Ectodermal cell (in vitro differentiated cells): ENCODE results near the gene TIMP2.
"Not testable (repeated sequence)": the region's sequence is repeated elsewhere in the genome, so short reads cannot be mapped to it uniquely, and the experiment has no call there.

Source experiments
- H3K27ac ChIP-seq: 2 replicates; pipeline ENCODE4 v1.7.0; 2013; ENCODE audit warnings: mild to moderate bottlenecking, low read depth, low read length; ENCODE audit not compliant: insufficient read depth, poor library complexity, severe bottlenecking
- H3K27me3 ChIP-seq: 2 replicates; pipeline ENCODE4 v1.7.0; 2013; ENCODE audit warnings: mild to moderate bottlenecking, low read length; ENCODE audit not compliant: insufficient read depth, control insufficient read depth, poor library complexity, severe bottlenecking
- H3K36me3 ChIP-seq: one replicate; pipeline ENCODE4 v1.7.0; 2013; ENCODE audit warnings: low read length; ENCODE audit not compliant: control insufficient read depth, insufficient read depth
- H3K4me1 ChIP-seq: one replicate; pipeline ENCODE4 v1.7.0; 2013; ENCODE audit warnings: low read length; ENCODE audit not compliant: control insufficient read depth, insufficient read depth
- H3K4me3 ChIP-seq: 2 replicates; pipeline ENCODE4 v1.7.0; 2013; ENCODE audit warnings: low read depth, low read length, control low read depth; ENCODE audit not compliant: insufficient read depth
- H3K9me3 ChIP-seq: 2 replicates; pipeline ENCODE4 v1.7.0; 2013; ENCODE audit warnings: mild to moderate bottlenecking, low read length, moderate library complexity; ENCODE audit not compliant: control insufficient read depth
- WGBS, 2 experiments: methylation state at CpG; one replicate each; pipeline ENCODE4 v1.1.7; 2013; ENCODE audit warnings: missing lambda C conversion rate in 2 of 2; 5-methylcytosine and 5-hydroxymethylcytosine counted together

The TIMP2 gene

DNA sequence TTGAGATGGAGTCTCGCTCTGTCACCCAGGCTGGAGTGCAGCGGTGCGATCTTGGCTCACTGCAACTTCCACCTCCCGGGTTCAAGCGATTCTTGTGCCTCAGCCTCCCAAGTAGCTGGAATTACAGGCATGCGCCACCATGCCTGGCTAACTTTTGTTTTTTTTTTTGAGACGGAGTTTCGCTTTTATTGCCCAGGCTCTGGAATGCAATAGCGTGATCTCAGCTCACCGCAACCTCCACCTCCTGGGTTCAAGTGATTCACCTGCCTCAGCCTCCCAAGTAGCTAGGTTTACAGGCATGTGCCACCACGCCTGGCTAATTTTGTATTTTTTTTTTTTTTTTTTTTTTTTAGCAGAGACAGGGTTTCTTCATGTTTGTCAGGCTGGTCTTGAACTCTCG, 20.3 kb upstream of the TIMP2 start:
- H3K4me1 ChIP-seq, H3K36me3 ChIP-seq, H3K9me3 ChIP-seq, H3K27ac ChIP-seq, H3K4me3 ChIP-seq, H3K27me3 ChIP-seq: not testable (repeated sequence)
- 90 to 94% methylated on average over 12 of the region's 12 CpGs for WGBS, 2 experiments

DNA sequence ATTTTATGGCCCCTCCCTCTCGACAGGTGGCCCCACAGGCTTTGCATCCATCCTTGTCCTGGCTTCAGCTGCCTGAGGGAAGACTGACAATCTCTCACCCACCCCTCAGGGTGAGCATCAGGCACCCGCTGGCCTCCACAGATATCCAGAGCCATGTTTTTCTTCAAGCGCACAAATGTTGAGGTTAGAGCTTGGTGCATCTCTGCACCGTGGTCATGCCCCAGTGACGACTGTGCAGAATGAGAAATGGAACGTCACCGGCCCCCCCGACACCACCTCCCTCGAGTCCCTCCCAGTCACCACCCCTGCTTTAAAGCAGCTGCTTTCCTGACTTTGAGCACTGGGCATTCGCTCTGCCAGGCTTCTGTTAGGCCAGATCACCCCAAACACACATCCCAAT, 19.8 kb upstream of the TIMP2 start:
- H3K36me3 ChIP-seq: no peaks in the 10 kb centered on the region
- H3K27ac ChIP-seq: no peak overlapping the region
- no peak overlapping the region for H3K4me3 ChIP-seq
- WGBS, 2 experiments: 90 to 92% methylated on average over 10 of the region's 10 CpGs
- H3K4me1 ChIP-seq: no peaks in the 10 kb centered on the region
- no peaks in the 10 kb centered on the region for H3K9me3 ChIP-seq
- H3K27me3 ChIP-seq: no peaks in the 10 kb centered on the region

DNA sequence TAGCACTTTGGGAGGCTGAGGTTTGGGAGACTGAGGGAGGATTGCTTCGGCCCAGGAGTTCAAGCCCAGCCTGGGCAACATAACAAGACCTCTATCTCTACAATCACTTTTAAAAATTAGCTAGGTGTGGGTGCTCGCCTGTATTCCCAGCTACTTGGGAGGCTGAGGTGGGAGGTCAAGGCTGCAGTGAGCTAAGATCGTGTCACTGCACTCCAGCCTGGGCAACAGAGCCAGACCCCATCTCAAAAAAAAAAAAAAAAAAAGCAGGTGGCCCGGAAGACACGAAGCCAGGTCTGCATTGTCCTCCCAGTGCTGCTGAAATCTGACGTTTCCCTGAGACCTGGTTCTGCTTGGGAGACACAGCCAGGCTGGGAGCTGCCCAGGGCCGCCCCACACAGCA, 18.8 kb upstream of the TIMP2 start:
- H3K4me1 ChIP-seq: no peaks in the 10 kb centered on the region
- H3K27me3 ChIP-seq: no peaks in the 10 kb centered on the region
- no peaks in the 10 kb centered on the region for H3K36me3 ChIP-seq
- no peaks in the 10 kb centered on the region for H3K9me3 ChIP-seq
- 86 to 92% methylated on average over 7 of the region's 7 CpGs for WGBS, 2 experiments
- no peak overlapping the region for H3K27ac ChIP-seq
- H3K4me3 ChIP-seq: no peak overlapping the region

DNA sequence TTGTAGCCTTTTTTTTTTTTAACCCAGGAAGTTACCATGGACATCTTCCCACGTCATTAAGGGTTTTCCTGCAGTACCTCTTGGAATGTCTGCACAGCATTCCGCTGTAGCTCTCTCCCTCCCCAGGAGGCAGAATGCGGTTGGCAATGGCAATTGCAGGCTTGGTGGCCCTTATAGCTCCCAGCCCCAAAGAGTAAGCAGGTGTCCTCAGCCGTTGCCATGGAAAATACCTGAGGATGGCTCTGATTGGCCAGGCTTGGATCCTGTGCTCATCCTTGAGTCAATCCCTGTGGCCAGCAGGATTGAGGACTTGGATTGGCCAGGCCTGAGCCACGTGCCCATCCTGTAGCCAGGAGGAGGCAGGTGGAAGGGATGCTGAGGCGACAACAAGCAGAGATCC, 15.5 kb upstream of the TIMP2 start:
- Histone ChIP-seq H3K9me3 (no peaks in the 10 kb centered on the region), H3K36me3 (no peaks in the 10 kb centered on the region), H3K27ac (no peak overlapping the region), H3K4me3 (no peak overlapping the region), H3K27me3 (no peaks in the 10 kb centered on the region), H3K4me1 (no peaks in the 10 kb centered on the region)
- 71 to 73% methylated on average over 6 of the region's 6 CpGs for WGBS, 2 experiments

DNA sequence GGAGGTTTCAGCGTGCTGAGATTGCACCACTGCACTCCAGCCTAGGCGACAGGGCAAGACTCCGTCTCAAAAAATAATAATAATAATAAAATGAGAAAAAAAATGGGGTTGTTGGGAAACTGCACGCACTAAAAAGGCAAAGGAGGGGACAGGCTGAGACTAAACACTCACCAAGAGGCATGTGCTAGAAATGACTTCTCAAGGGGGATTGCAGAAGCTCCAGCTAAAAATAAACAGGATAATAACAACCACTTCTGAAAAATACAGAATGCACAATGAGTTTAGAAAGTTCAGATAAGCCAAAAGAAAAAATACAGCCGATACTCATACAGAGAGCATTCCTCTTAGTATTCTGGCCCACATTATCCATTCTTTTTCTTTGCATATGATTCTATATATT, 15.1 kb upstream of the TIMP2 start:
- Histone ChIP-seq H3K27ac (no peak overlapping the region), H3K4me3 (no peak overlapping the region), H3K9me3 (no peaks in the 10 kb centered on the region), H3K27me3 (no peaks in the 10 kb centered on the region), H3K4me1 (no peaks in the 10 kb centered on the region), H3K36me3 (no peaks in the 10 kb centered on the region)
- 79 to 86% methylated on average over 4 to 5 of the region's 5 CpGs for WGBS, 2 experiments

DNA sequence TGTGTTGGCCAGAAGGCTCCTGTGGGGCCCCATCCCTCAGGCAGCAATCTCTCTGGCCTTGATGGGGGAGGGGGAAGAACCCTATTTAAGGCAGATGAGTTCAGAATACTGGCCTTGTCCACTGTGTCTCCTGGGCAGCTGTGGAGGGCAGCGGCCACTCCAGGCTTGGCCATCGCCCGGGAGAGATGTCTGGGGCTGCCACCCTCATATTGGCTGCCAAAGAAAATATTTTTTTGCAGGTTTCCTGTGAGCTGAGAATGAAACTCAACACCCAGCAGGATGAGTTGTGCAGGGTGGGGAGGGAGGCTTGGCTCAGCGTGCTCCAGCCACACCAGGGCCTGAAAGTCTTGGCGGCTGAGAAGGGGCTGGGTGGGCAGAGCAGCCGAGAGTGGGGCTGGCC, 14.4 kb upstream of the TIMP2 start:
- WGBS, 2 experiments: 90% methylated on average over 6 of the region's 6 CpGs
- H3K36me3 ChIP-seq: no peaks in the 10 kb centered on the region
- no peaks in the 10 kb centered on the region for H3K9me3 ChIP-seq
- H3K27me3 ChIP-seq: no peaks in the 10 kb centered on the region
- H3K4me3 ChIP-seq: no peak overlapping the region
- H3K4me1 ChIP-seq: peaks cover 5% of the 10 kb centered on the region
- no peak overlapping the region for H3K27ac ChIP-seq

DNA sequence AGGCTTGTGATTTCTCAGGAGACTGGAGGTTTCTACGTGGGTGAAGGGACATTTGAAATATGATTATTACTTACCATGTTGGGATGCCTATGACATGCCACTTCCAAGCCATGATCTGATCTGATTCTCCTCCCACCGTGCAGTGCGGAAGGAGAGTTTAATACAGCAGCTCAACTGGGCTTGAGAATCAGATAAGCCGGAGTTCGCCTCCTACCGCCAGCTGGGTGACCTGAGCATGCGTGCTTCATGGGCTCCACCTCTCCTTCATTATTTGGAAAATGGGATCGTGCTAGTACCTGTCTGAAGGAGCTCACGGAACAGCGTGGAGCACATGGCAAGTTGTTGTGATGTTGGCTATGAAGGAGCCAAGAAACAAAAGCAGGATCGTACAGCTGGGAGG, 12.4 kb upstream of the TIMP2 start:
- H3K27me3 ChIP-seq: no peaks in the 10 kb centered on the region
- H3K36me3 ChIP-seq: no peaks in the 10 kb centered on the region
- peaks cover 15% of the 10 kb centered on the region for H3K4me1 ChIP-seq
- no peak overlapping the region for H3K4me3 ChIP-seq
- no peak overlapping the region for H3K27ac ChIP-seq
- 86% methylated on average over 11 of the region's 11 CpGs for WGBS, 2 experiments
- H3K9me3 ChIP-seq: no peaks in the 10 kb centered on the region

DNA sequence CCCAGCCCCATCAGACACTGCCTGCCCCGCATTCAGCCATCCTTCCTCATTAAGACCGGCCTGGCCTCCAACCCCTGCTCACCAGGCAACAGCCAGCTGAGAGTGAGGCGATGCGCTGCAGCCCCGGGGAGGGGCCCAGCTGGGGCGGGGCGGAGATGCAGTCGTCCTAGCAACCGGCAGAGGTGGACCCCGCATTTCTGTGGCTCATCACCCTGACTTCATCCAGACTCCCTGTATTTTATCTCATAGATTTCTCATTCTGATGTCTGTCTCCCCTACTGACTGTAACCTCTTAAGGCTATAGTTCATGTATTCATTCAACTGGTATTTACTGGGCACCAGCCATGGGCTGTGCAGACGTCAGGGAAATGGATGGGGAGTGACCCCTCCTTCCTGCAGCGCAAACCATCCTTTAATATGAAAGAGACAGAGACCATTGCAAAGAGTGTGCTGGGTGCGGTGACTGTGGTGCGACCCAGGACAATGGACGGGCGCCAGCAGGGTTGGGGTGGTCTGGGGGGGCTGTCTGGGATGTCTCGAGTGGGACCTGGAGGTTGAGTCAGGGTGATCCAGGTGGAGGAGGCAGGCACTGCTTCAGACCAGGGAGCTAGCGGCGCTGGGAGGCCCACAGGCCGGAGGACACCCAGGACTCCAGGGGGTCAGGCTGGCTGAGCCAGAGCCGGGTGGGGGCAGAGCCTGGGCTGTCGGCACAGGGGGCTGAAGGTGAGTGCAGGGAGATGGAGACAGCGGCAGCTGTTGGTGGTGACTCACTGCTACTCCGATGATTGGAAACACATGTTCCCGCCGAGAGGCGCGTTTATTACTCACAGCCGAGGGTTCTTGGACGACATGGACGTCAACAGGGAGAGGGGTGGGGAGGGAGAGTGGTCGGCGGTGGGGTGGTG, 10.5 kb upstream of the TIMP2 start:
- no peaks in the 10 kb centered on the region for H3K36me3 ChIP-seq
- H3K27ac ChIP-seq: no peak overlapping the region
- no peaks in the 10 kb centered on the region for H3K27me3 ChIP-seq
- no peaks in the 10 kb centered on the region for H3K9me3 ChIP-seq
- WGBS, 2 experiments: 90 to 91% methylated on average over 33 of the region's 33 CpGs
- peaks cover 15% of the 10 kb centered on the region for H3K4me1 ChIP-seq
- H3K4me3 ChIP-seq: no peak overlapping the region

DNA sequence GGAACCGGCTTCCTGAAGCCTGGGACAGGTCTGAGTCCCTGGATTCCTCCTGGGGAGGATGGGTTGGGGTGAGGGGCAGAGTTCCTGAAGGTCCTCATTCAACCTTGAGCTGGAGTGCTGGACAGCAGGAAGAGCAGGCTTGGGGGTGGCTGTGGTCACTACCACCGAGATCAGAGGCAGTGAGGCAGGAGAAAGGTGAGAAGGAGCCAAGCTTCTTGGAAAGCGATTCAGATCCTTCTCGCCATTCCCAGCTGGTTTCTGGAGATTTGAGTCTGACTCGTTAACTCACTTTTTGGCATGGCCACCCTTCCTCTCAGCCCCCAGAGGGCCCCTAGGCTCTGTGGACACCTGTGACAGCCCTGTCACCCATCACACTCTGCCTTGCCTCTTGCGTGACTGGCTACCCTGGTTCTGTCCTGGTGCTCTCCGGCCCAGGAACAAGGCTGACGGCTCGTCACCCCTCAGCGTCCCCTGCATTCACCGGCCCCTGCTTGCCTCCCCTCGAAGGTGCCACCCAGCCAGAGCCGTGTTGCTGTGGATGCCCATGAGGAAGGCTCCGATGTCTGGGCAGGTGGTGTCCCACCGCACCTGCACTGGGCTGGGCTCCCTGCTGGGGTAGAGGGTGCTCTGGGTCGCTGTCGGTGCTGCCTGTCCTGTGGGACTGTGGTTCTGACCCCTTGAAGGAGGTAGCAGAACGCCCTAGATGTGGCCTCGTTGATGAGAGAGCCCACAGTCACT, 9.7 kb upstream of the TIMP2 start:
- Histone ChIP-seq H3K9me3 (no peaks in the 10 kb centered on the region), H3K4me1 (peaks cover 15% of the 10 kb centered on the region), H3K27ac (peak overlapping the region; percentile 45), H3K4me3 (no peak overlapping the region), H3K36me3 (no peaks in the 10 kb centered on the region), H3K27me3 (no peaks in the 10 kb centered on the region)
- WGBS, 2 experiments: 86 to 88% methylated on average over 19 of the region's 19 CpGs

DNA sequence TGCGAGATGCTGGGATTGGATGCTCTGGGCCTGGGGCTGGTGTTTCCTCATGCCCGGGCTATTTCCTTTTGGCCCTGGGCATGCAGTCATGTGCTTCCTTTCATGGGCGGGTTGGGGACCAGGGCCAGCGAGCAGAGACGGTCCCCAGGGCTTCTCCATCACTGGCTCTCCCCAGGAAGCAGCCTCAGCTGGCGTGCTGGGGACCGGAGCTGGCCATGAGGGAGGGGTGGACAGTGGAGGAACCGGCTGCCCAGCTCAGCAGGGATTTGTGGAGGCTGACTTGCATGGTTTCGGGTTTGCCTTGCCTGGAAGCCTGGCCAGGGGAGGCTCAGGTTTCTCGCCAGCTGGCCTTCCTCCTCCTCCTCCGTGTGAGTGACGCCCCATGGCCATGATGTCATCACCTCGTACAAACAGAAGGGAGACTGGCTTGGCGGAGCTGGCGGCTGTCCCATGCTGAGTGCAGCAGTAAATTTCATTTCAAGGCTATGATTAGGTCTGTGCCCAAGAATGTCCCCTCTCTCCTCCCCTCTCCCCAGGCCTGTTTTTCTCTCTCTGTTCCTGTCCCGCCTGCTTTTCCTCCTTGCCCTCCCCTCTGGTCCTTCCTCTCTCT, 8.9 kb upstream of the TIMP2 start:
- no peak overlapping the region for H3K4me3 ChIP-seq

More for the DNA sequence above, 8.9 kb upstream of the TIMP2 start:
- 40 to 41% methylated on average over 16 of the region's 16 CpGs for WGBS, 2 experiments
- no peaks in the 10 kb centered on the region for H3K9me3 ChIP-seq
- H3K4me1 ChIP-seq: peaks cover 15% of the 10 kb centered on the region
- H3K27ac ChIP-seq: peak overlapping the region; percentile 45
- H3K36me3 ChIP-seq: no peaks in the 10 kb centered on the region
- no peaks in the 10 kb centered on the region for H3K27me3 ChIP-seq
